GM12878 (cell line): Measurements from ENCODE around the gene EFNB2. TPM values are rescaled to one million over a fixed set of nuclear protein-coding genes. Genes with fewer than 3 reads are reported as not detected.

Source experiments
- ATAC-seq: fragments of 200-7000 bp; cut with Tn5 transposase; 3 replicates; pipeline ENCODE4 v1.9.1; 2020; ENCODE audit warnings: mild to moderate bottlenecking, moderate library complexity
- BruUV-seq: library from RNA; stranded (reverse); fragments of 400-500 nt; replicated peaks from 2 replicates; lab custom pipeline; 2021; lab: Mats Ljungman, UMichigan
- CTCF ChIA-PET: fragments of 300-600 bp; sonication (Branson Sonifier 250); formaldehyde crosslinking; extraction: SDS; loops from one replicate; lab custom pipeline; 2021; ENCODE audit warnings: inconsistent platforms; lab: Yijun Ruan, JAX
- POLR2A ChIA-PET: fragments of 350-600 bp; formaldehyde crosslinking; extraction: SDS; loops from one replicate; lab custom pipeline; 2021; ENCODE audit warnings: inconsistent platforms; lab: Charles Lee
- RAD21 ChIA-PET: fragments of 300-600 bp; sonication (Branson Sonifier 250); formaldehyde crosslinking; loops from one replicate; lab custom pipeline; 2023; ENCODE audit warnings: antibody characterized with exemption; ENCODE audit not compliant: unreplicated experiment; lab: Charles Lee
- SMC1A ChIA-PET: fragments of 300-600 bp; sonication (Branson Sonifier 250); formaldehyde crosslinking; loops from one replicate; lab custom pipeline; 2023; ENCODE audit not compliant: unreplicated experiment, uncharacterized antibody; lab: Charles Lee
- DNase-seq: peaks from one replicate; pipeline ENCODE4 v3.0.0-alpha.2; 2011; ENCODE audit warnings: low read depth, low spot score
- FAIRE-seq: peaks from 3 replicates; lab custom pipeline; 2011; peaks lifted over from hg19 to GRCh38; lab: Jason Lieb, UNC
- H2AFZ ChIP-seq: 2 replicates; pipeline ENCODE4 v1.6.0; 2011; ENCODE audit warnings: low read depth, low read length, control low read depth; ENCODE audit not compliant: control insufficient read depth
- H3K27ac ChIP-seq: 2 replicates; pipeline ENCODE4 v1.5.1; 2011; ENCODE audit warnings: control low read depth; ENCODE audit not compliant: control insufficient read depth, insufficient read depth
- H3K27me3 ChIP-seq, 2 experiments: replicated peaks in 1 of 2; 2 replicates each; pipeline versions ENCODE4 v1.6.0 to v1.6.1; 2011; ENCODE audit warnings: low read length in 1 of 2; ENCODE audit not compliant: control insufficient read depth in 2 of 2, insufficient read depth in 2 of 2
- H3K36me3 ChIP-seq, 2 experiments: 2 replicates each; pipeline ENCODE4 v1.5.1; 2011; ENCODE audit warnings: low read length in 1 of 2; ENCODE audit not compliant: control insufficient read depth in 2 of 2, insufficient read depth in 2 of 2
- H3K4me1 ChIP-seq: 2 replicates; pipeline ENCODE4 v1.6.1; 2011; ENCODE audit warnings: mild to moderate bottlenecking, low read length, moderate library complexity, mixed read lengths; ENCODE audit not compliant: control insufficient read depth, insufficient read depth
- H3K4me2 ChIP-seq: 2 replicates; pipeline ENCODE4 v1.6.0; 2011; ENCODE audit warnings: control low read depth; ENCODE audit not compliant: control insufficient read depth, insufficient read depth
- H3K4me3 ChIP-seq: fragments of 200-600 bp; sonication (generic); 2 replicates; pipeline ENCODE4 v1.5.1; 2016
- H3K79me2 ChIP-seq: 2 replicates; pipeline ENCODE4 v1.6.0; 2011; ENCODE audit warnings: low read length; ENCODE audit not compliant: control insufficient read depth, insufficient read depth
- H3K9ac ChIP-seq: 2 replicates; pipeline ENCODE4 v1.8.0; 2011; ENCODE audit warnings: low read length, control low read depth, mixed read lengths; ENCODE audit not compliant: control insufficient read depth, insufficient read depth
- H3K9me3 ChIP-seq: replicated peaks from 3 replicates; pipeline ENCODE4 v1.5.1; 2011; ENCODE audit warnings: mild to moderate bottlenecking, low read length; ENCODE audit not compliant: control insufficient read depth, insufficient read depth
- H4K20me1 ChIP-seq: 2 replicates; pipeline ENCODE4 v1.6.0; 2011; ENCODE audit not compliant: control insufficient read depth, insufficient read depth
- BCL11A ChIP-seq: IDR thresholded peaks from 2 replicates; pipeline ENCODE4 v1.6.1; 2011; ENCODE audit warnings: low read depth, low read length
- CBFB ChIP-seq: IDR thresholded peaks from 2 replicates; pipeline ENCODE4 v1.6.1; 2016; ENCODE audit warnings: antibody characterized with exemption, low read depth
- FOS ChIP-seq: IDR thresholded peaks from 3 replicates; pipeline ENCODE4 v1.6.1; 2011; ENCODE audit warnings: borderline replicate concordance; ENCODE audit not compliant: insufficient read length; ENCODE audit errors: extremely low read depth
- GATAD2B ChIP-seq: fragments of 450-650 bp; conservative IDR thresholded peaks from 2 replicates; pipeline ENCODE4 v1.6.1; 2017; ENCODE audit warnings: low read depth, mild to moderate bottlenecking, moderate library complexity
- IKZF2 ChIP-seq, 2 experiments: fragments of 450-650 bp; IDR thresholded peaks; 2 replicates each; pipeline ENCODE4 v1.6.1; 2017; ENCODE audit warnings: mild to moderate bottlenecking in 2 of 2, moderate library complexity in 2 of 2
- NFIC ChIP-seq: IDR thresholded peaks from 2 replicates; pipeline ENCODE4 v1.6.1; 2012; ENCODE audit warnings: low read depth, mild to moderate bottlenecking, inconsistent platforms, low read length, moderate library complexity
- NFXL1 ChIP-seq: fragments of 450-650 bp; IDR thresholded peaks from 2 replicates; pipeline ENCODE4 v1.6.1; 2017; ENCODE audit warnings: antibody characterized with exemption, mild to moderate bottlenecking, borderline replicate concordance
- NRF1 ChIP-seq: conservative IDR thresholded peaks from 2 replicates; pipeline ENCODE4 v1.6.1; 2011; ENCODE audit warnings: mild to moderate bottlenecking, low read depth, low read length, improper control_type of control experiment
- PAX8 ChIP-seq: fragments of 450-650 bp; IDR thresholded peaks from 2 replicates; pipeline ENCODE4 v1.6.1; 2017; ENCODE audit warnings: mild to moderate bottlenecking, moderate library complexity
- RUNX3 ChIP-seq: IDR thresholded peaks from 2 replicates; pipeline ENCODE4 v1.6.1; 2012; ENCODE audit warnings: low read length, inconsistent platforms
- SIN3A ChIP-seq: IDR thresholded peaks from 2 replicates; pipeline ENCODE4 v1.6.1; 2012; ENCODE audit warnings: low read depth, low read length, improper control_type of control experiment
- STAT1 ChIP-seq: fragments of 450-650 bp; conservative IDR thresholded peaks from 2 replicates; pipeline ENCODE4 v1.6.1; 2014; ENCODE audit warnings: antibody characterized with exemption, mild to moderate bottlenecking
- SUZ12 ChIP-seq: fragments of 200-600 bp; sonication (generic); IDR thresholded peaks from one replicate; pipeline ENCODE4 v1.6.1; 2018; ENCODE audit warnings: antibody characterized with exemption, mild to moderate bottlenecking; ENCODE audit not compliant: unreplicated experiment
- WGBS: methylation state at CpG from one replicate; pipeline ENCODE4 v1.1.6; 2016; ENCODE audit warnings: low lambda C conversion rate; ENCODE audit not compliant: insufficient replicate concordance, insufficient coverage; ENCODE audit errors: missing lambda C conversion rate; 5-methylcytosine and 5-hydroxymethylcytosine counted together
- in situ Hi-C: fragments of 300-500 bp; cut with MboI; formaldehyde crosslinking; loops from 9 replicates; pipeline ENCODE4 v1.14.3; 2018; ENCODE audit warnings: mixed read lengths
- intact Hi-C: fragments of 100-400 bp; cut with micrococcal nuclease; formaldehyde crosslinking; loops from one replicate; pipeline ENCODE4 v1.14.2; 2022; ENCODE audit not compliant: unreplicated experiment
- polyA plus RNA-seq, 11 experiments: library from polyadenylated mRNA; depleted of rRNA in 4 of 11; unstranded in 6 of 11; stranded (reverse) in 5 of 11; fragments of >200 nt; fragmentation: Nextera tagmentation in 4 of 11; fragmentation: Illumina TruSeq in 1 of 11; extraction: Ambion mirVana in 4 of 11; extraction: Trizol in 1 of 11; gene quantifications; 1 replicate in 1 of 11; 2 replicates in 10 of 11; pipeline versions ENCODE4 v1.2.1 to v1.2.3, GENCODE V29; 2011 to 2016; ENCODE audit warnings: inconsistent platforms in 2 of 11, missing spikeins in 2 of 11, low read depth in 1 of 11
- total RNA-seq, 4 experiments: library from RNA; depleted of rRNA in 3 of 4; stranded (reverse); fragments of >200 nt in 3 of 4; fragmentation: Illumina TruSeq in 1 of 4; extraction: Trizol in 1 of 4; gene quantifications; 2 replicates each; pipeline versions ENCODE4 v1.2.1 to v1.2.3, GENCODE V29; 2013 to 2021
- TF ChIP-seq, protein P1 (sequence below): fragments of 450-650 bp; IDR thresholded peaks from 2 replicates; pipeline ENCODE4 v1.6.1; 2018; ENCODE audit warnings: borderline replicate concordance, mild to moderate bottlenecking; ENCODE audit not compliant: partially characterized antibody
- TF ChIP-seq, protein P2 (sequence below): IDR thresholded peaks from 2 replicates; pipeline ENCODE4 v1.6.1; 2012; ENCODE audit warnings: low read length, inconsistent platforms
- TF ChIP-seq, protein P3 (sequence below): fragments of 450-650 bp; IDR thresholded peaks from 2 replicates; pipeline ENCODE4 v1.6.1; 2017; ENCODE audit warnings: mild to moderate bottlenecking, low read depth, inconsistent platforms; ENCODE audit not compliant: poor library complexity, severe bottlenecking

Gene EFNB2
- total and polyA plus RNA-seq, 10 of the 15 experiments (the other 5 are each of a cell fraction or from before 2014, with no cell fraction given), result 0.12 to 1.5 (median 0.31) TPM; not detected in 1

DNA sequence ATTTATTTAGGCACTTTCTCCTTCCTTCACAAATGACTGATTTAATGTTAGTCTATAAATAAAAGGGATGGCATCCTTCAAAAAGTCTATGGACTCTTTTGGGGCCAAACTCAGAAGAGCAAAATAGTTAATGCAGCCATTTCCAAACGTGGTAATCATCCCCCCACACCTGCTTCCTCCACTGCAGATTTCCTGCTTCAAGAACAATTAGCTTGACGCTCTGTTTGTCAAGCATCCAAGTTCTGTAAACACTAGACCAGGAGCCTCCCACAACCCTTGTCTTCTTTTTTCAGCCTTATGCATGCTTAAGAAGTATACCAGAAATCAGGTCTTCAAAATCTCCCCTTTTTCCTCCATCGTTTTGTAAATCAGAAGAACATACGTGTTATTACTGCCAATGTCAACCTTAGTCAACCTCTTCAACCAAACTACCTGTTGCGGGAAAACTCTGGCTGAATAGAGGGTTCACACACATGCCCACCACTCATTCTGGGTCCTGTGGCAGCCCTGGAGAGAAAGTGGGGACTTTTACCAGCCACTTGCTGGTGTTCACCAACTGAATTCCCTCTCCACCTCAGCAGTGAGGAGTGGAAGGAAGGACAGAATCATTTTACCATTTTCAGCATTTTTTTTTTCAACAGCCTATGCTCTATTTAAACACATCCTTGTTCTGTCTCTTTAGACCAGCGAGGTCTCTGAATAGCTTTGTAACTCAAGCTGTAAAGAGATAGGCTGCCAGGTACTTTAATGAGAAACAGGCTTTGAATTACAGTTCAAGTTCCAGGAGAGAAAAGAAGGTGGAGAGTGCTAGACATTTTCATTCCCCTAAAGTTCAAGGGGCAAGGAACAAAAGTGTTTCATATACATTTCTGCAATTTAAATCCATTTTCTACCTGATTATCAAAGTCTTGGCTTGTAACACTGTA, 39.1 kb downstream of the EFNB2 start:
- no peak overlapping the region for H3K9ac ChIP-seq
- no TSS peak for BruUV-seq
- H3K4me3 ChIP-seq, result no peak overlapping the region
- no peaks in the 10 kb centered on the region for H3K36me3 ChIP-seq
- no peak overlapping the region for H3K4me2 ChIP-seq
- no peak for ATAC-seq
- H3K27me3 ChIP-seq, result no peaks in the 10 kb centered on the region
- H2AFZ ChIP-seq, result no peak overlapping the region
- 41% methylated on average over 6 of the region's 6 CpGs for WGBS
- SMC1A ChIA-PET, result interaction anchor here (0.7 kb wide), 1 partner anchor 1211 kb away, joined by 3 read pairs; no protein-coding TSS in a partner anchor
- RAD21 ChIA-PET, result no interaction called here
- FAIRE-seq, result no peak
- TF ChIP-seq NFXL1 (no peak), PAX8 (no peak), RUNX3 (no peak), STAT1 (no peak), NRF1 (no peak), SUZ12 (no peak), NFIC (no peak), FOS (no peak), CBFB (no peak), SIN3A (no peak), IKZF2 (IDR thresholded peaks at IDR 0.05) (no peak), GATAD2B (no peak), BCL11A (no peak)
- TF ChIP-seq, protein P1, sequence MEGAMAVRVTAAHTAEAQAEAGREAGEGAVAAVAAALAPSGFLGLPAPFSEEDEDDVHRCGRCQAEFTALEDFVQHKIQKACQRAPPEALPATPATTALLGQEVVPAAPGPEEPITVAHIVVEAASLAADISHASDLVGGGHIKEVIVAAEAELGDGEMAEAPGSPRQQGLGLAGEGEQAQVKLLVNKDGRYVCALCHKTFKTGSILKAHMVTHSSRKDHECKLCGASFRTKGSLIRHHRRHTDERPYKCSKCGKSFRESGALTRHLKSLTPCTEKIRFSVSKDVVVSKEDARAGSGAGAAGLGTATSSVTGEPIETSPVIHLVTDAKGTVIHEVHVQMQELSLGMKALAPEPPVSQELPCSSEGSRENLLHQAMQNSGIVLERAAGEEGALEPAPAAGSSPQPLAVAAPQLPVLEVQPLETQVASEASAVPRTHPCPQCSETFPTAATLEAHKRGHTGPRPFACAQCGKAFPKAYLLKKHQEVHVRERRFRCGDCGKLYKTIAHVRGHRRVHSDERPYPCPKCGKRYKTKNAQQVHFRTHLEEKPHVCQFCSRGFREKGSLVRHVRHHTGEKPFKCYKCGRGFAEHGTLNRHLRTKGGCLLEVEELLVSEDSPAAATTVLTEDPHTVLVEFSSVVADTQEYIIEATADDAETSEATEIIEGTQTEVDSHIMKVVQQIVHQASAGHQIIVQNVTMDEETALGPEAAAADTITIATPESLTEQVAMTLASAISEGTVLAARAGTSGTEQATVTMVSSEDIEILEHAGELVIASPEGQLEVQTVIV, result no peak
- TF ChIP-seq, protein P2, sequence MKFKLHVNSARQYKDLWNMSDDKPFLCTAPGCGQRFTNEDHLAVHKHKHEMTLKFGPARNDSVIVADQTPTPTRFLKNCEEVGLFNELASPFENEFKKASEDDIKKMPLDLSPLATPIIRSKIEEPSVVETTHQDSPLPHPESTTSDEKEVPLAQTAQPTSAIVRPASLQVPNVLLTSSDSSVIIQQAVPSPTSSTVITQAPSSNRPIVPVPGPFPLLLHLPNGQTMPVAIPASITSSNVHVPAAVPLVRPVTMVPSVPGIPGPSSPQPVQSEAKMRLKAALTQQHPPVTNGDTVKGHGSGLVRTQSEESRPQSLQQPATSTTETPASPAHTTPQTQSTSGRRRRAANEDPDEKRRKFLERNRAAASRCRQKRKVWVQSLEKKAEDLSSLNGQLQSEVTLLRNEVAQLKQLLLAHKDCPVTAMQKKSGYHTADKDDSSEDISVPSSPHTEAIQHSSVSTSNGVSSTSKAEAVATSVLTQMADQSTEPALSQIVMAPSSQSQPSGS, result no peak
- TF ChIP-seq, protein P3, sequence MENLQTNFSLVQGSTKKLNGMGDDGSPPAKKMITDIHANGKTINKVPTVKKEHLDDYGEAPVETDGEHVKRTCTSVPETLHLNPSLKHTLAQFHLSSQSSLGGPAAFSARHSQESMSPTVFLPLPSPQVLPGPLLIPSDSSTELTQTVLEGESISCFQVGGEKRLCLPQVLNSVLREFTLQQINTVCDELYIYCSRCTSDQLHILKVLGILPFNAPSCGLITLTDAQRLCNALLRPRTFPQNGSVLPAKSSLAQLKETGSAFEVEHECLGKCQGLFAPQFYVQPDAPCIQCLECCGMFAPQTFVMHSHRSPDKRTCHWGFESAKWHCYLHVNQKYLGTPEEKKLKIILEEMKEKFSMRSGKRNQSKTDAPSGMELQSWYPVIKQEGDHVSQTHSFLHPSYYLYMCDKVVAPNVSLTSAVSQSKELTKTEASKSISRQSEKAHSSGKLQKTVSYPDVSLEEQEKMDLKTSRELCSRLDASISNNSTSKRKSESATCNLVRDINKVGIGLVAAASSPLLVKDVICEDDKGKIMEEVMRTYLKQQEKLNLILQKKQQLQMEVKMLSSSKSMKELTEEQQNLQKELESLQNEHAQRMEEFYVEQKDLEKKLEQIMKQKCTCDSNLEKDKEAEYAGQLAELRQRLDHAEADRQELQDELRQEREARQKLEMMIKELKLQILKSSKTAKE, result no peak
- intact Hi-C loops (no loop called here), in situ Hi-C loops (no loop called here)
- no peak for DNase-seq
- H3K79me2 ChIP-seq, result no peaks in the 10 kb centered on the region
- no peak overlapping the region for H3K27ac ChIP-seq
- peaks cover 6% of the 10 kb centered on the region for H3K4me1 ChIP-seq
- H3K9me3 ChIP-seq, result peaks cover 2% of the 10 kb centered on the region; the same call in 1 of the 3 replicates
- POLR2A ChIA-PET, result no interaction called here
- CTCF ChIA-PET, result interaction anchor here (0.6 kb wide), 1 partner anchor 170 kb away, joined by 3 read pairs; no protein-coding TSS in a partner anchor
- no peaks in the 10 kb centered on the region for H4K20me1 ChIP-seq
